ENCODE data around the gene CROCC.

CROCC gene

GRCh38 chr1:16969651-16970050 is 47.9 kb downstream of the CROCC start:
- DNase-seq, result no peak

DNA sequence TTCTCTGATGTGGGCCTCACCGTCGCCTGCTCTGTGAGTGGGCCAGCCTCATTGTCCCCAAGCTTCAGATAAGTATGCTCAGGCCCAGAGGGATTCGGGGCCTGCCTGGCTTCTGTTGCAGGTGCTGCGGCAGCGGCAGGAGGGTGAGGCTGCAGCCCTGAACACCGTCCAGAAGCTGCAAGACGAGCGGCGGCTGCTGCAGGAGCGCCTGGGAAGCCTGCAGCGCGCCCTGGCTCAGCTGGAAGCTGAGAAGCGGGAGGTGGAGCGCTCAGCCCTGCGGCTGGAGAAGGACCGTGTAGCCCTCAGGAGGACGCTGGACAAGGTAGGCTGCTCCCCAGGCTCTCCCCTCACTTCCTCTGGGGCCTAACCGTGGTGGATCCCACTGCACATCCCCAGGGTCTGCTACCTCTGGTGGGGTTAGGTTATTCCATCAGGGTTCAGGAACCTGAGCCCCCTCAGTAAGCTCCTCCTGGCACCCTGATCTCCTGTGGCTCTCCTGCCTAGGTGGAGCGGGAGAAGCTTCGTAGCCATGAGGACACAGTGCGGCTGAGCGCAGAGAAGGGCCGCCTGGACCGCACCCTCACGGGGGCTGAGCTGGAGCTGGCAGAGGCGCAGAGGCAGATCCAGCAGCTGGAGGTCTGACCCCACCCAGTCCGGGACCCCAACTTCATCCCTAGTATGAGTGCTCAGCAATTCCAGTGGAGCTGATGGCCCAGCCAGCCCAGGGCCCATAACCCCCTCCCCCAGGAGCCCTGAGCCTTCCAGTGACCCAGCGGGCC is 48.6 kb downstream of the CROCC start:
- DNase-seq, result no peak

- DNase-seq, result peak; percentile 84
Measured at GRCh38 chr1:16971341-16972188, 49.8 kb downstream of the CROCC start.

DNA sequence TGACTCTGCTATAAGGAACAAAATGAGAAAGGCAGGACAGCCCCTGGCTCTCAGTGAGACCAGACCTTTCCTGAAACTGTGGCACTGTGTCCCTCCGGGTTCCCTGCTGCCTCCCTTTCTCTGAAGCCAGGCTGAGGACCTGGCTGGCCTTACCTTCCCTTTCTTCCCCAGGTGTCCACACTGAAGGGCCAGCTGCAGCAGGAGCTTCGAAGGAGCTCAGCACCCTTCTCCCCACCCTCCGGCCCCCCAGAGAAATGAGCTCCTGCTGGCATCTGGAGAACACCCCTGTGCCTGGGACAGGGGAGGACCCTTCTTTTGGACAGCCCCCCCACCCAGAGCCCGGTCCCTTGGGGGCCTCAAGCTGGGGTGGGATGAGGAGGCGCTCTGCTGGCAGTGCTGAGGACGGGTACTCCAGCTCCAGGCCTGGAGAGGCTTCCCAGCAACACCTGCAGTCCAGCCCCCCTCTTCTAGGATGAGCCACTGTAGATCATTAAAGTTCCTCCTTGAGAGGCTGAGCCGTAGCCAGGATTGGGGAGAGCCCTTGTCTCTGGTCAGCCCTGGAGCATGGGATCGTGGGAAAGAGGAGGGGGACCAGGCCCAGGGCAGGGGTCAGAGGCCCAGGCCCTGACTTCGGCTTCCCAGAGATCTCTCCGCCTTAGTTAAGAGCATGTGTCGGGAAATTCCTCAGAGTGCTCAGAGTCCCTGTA is 50.6 kb downstream of the CROCC start:
- no peak for DNase-seq

DNA sequence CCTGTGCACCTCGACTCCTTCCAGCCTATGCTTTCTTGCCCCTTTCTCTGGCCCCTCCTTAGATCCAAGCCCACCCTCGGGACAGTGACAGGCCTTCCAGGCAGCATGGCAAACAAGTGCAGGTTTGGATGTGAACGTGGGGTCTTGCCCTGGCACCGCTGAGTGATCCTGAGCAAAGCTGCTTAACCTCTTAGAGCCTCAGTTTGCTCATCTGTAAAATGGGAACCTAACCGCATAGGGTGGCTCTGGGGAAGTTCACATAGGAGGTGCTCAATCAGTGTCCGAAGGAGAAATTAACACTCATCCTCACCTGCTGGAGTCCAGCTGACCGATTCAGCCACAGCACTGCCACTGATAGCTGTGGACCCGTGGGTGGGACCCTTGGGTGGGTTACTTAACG is 51.5 kb downstream of the CROCC start:
- DNase-seq, result no peak

DNA sequence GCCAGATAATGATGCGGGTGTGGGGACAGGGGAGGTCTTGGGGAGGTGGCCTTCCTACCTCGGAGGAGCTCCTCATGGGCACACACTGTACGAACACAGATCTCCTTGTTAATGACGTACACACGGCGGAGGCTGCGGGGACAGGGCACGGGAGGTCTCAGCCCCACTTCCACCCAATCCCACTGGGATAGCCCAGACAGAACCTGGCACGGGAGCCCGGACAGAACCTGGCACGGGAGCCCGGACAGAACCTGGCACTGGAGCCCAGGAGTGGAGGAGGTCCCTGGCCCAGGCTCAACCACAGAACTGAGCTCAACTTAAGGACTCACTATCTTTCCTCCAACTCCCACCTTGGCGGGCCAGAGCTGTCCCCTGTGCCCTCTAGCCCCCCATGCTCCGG is 53.5 kb downstream of the CROCC start:
- DNase-seq, result no peak

- no peak for DNase-seq
Measured at GRCh38 chr1:16975838-16976237, 54.1 kb downstream of the CROCC start.

GRCh38 chr1:16976966-16977365 is 55.2 kb downstream of the CROCC start:
- no peak for DNase-seq

DNA sequence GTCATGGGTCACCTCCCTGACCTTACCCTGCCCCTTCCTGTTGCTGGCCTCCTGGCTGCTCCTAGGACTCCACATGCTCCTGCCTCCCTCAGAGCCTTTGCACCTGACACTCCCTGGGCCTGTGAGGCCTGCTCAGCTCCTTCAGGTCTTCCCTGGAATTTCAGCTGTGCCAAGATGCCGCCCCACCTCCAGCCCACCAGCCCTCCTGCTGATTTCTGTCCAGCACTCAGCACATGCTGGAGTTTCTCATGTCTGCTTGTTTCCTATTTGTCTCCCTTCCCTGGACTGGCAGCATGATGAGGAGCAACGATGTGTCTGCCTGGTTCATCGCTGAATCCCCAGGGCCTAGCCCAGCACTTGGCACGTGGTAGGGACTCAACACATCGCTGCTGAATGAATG is 55.6 kb downstream of the CROCC start:
- DNase-seq, result no peak

GRCh38 chr1:16978139-16978538 is 56.4 kb downstream of the CROCC start:
- no peak for DNase-seq

GRCh38 chr1:16978567-16979474 is 57.1 kb downstream of the CROCC start:
- no peak for DNase-seq

GRCh38 chr1:16979475-16980327 is 58.0 kb downstream of the CROCC start:
- DNase-seq, result no peak

GRCh38 chr1:16980473-16981268 is 58.9 kb downstream of the CROCC start, which contains the start of gene MFAP2:
Gene MFAP2, minus strand, starts transcription at chr1:16980620. Its CDS starts 2,347 bp downstream, at chr1:16978273.
- DNase-seq, result no peak

GRCh38 chr1:16981269-16981849 is 59.6 kb downstream of the CROCC start:
- DNase-seq, result no peak

DNA sequence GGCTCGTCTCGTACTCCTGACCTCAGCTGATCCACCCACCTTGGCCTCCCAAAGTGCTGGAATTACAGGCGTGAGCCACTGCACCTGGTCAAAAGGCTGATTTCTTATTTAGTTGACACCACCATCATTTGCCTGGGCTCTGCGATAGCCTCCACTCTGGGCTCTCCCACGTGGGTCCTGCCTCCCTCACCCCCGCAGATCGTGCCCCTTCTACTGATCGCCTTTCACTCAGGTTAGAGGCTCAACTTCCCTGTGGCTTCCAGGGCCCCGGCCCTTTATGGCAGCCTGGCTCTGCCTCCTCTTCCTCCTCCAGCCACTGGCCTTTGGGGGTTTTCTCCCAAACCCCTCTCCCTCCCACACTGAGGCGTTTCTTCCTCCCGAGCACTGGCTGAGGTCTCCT is 61.2 kb downstream of the CROCC start:
- DNase-seq, result no peak

DNA sequence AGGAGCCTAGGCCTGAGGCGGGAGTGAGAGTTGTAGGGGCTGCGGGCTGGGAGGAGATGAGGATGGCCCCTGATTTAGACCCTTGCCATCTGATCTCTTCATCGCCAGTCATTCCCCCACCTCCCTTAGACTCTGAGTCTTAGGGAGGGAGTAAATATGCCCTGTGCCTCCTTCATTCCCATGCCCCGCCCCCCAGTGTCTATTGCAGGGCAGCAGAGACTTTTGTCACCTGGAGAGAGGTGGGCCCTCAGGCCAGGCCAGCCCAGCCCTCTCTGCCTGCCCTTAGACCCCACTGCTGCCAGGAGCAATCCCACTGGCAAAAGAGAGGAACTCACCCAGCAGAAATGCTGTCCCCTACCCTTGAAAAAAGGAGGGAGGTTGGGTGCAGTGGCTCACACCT is 61.9 kb downstream of the CROCC start:
- no peak for DNase-seq

- DNase-seq, result no peak
Measured at GRCh38 chr1:16984717-16985116, 63.0 kb downstream of the CROCC start.

GRCh38 chr1:16986113-16986512 is 64.4 kb downstream of the CROCC start:
- no peak for DNase-seq

GRCh38 chr1:16986560-16986959 is 64.8 kb downstream of the CROCC start:
- no peak for DNase-seq

GRCh38 chr1:16986962-16987361 is 65.2 kb downstream of the CROCC start:
- no peak for DNase-seq
